Endothelial cell of umbilical vein (primary cell): Measurements from ENCODE around the gene DSP. TPM values are rescaled to one million over a fixed set of nuclear protein-coding genes. Genes with fewer than 3 reads are reported as not detected.

Source experiments
- BruUV-seq: library from RNA; stranded (reverse); fragments of 400-500 nt; replicated peaks from 2 replicates; lab custom pipeline; 2021; lab: Mats Ljungman, UMichigan
- CTCF ChIA-PET: fragments of 300-600, 350-600 bp; sonication (Branson Sonifier 250); formaldehyde crosslinking; loops from one replicate; lab custom pipeline; 2021; ENCODE audit warnings: antibody characterized with exemption, inconsistent platforms; lab: Charles Lee
- POLR2A ChIA-PET: fragments of 300-600, 350-600 bp; sonication (Branson Sonifier 250); formaldehyde crosslinking; loops from one replicate; lab custom pipeline; 2021; ENCODE audit warnings: antibody characterized with exemption, inconsistent platforms; lab: Charles Lee
- DNase-seq: peaks from one replicate; pipeline ENCODE4 v3.0.0-alpha.2; 2011; ENCODE audit warnings: low read depth, low spot score
- FAIRE-seq: peaks from 2 replicates; lab custom pipeline; 2011; peaks lifted over from hg19 to GRCh38; lab: Jason Lieb, UNC
- H2AFZ ChIP-seq: 2 replicates; pipeline ENCODE4 v1.6.0; 2012; ENCODE audit warnings: low read depth, low read length, control low read depth, inconsistent platforms
- H3K27ac ChIP-seq: 2 replicates; pipeline ENCODE4 v1.5.1; 2011; ENCODE audit warnings: low read depth, mild to moderate bottlenecking, control low read depth, low read length, moderate library complexity; ENCODE audit not compliant: insufficient read depth
- H3K27me3 ChIP-seq, 2 experiments: 2 replicates each; pipeline versions ENCODE4 v1.6.0 to v1.6.1; 2011; ENCODE audit warnings: low read length in 2 of 2, mixed read lengths in 1 of 2; ENCODE audit not compliant: control insufficient read depth in 2 of 2, insufficient read depth in 2 of 2
- H3K36me3 ChIP-seq, 2 experiments: 2 replicates in 1 of 2; 3 replicates in 1 of 2; pipeline ENCODE4 v1.5.1; 2011; ENCODE audit warnings: low read length in 2 of 2, mild to moderate bottlenecking in 1 of 2, moderate library complexity in 1 of 2; ENCODE audit not compliant: control insufficient read depth in 2 of 2, insufficient read depth in 2 of 2; ENCODE audit errors: extremely low read depth in 1 of 2
- H3K4me1 ChIP-seq: 3 replicates; pipeline ENCODE4 v1.5.1; 2011; ENCODE audit warnings: mild to moderate bottlenecking, low read length; ENCODE audit not compliant: control insufficient read depth, insufficient read depth; ENCODE audit errors: extremely low read depth
- H3K4me2 ChIP-seq: 2 replicates; pipeline ENCODE4 v1.6.1; 2011; ENCODE audit warnings: low read length, control low read depth, mixed read lengths; ENCODE audit not compliant: insufficient read depth
- H3K4me3 ChIP-seq, 3 experiments: fragments of 200-600 bp in 1 of 3; sonication (generic), shearing (Covaris generic) in 1 of 3; replicated peaks in 1 of 3; 2 replicates each; pipeline ENCODE4 v1.5.1; 2011 to 2016; ENCODE audit warnings: control low read depth in 3 of 3, low read length in 3 of 3, mild to moderate bottlenecking in 2 of 3, inconsistent platforms in 1 of 3, low read depth in 1 of 3, moderate library complexity in 1 of 3; ENCODE audit not compliant: insufficient read depth in 1 of 3
- H3K79me2 ChIP-seq: 2 replicates; pipeline ENCODE4 v1.6.0; 2012; ENCODE audit warnings: low read length, inconsistent platforms; ENCODE audit not compliant: control insufficient read depth, insufficient read depth
- H3K9ac ChIP-seq: replicated peaks from 2 replicates; pipeline ENCODE3; 2011; ENCODE audit warnings: low read length, control low read depth; ENCODE audit not compliant: insufficient read depth; ENCODE audit errors: extremely low read depth
- H3K9me1 ChIP-seq: replicated peaks from 3 replicates; pipeline ENCODE4 v1.6.0; 2011; ENCODE audit warnings: mild to moderate bottlenecking, low read length; ENCODE audit not compliant: control insufficient read depth, insufficient read depth; ENCODE audit errors: extremely low read depth
- H3K9me3 ChIP-seq: replicated peaks from 2 replicates; pipeline ENCODE4 v1.5.1; 2012; ENCODE audit warnings: low read length, inconsistent platforms; ENCODE audit not compliant: control insufficient read depth, insufficient read depth
- H4K20me1 ChIP-seq: replicated peaks from 2 replicates; pipeline ENCODE3; 2011; ENCODE audit warnings: mild to moderate bottlenecking, low read length; ENCODE audit not compliant: control insufficient read depth, insufficient read depth; ENCODE audit errors: extremely low read depth
- EZH2 ChIP-seq: IDR thresholded peaks from 2 replicates; pipeline ENCODE4 v1.6.1; 2012; ENCODE audit warnings: borderline replicate concordance, low read depth, mild to moderate bottlenecking, moderate library complexity, low read length, inconsistent platforms; ENCODE audit not compliant: severe bottlenecking
- FOS ChIP-seq: IDR thresholded peaks from 2 replicates; pipeline ENCODE4 v1.6.1; 2011; ENCODE audit warnings: mild to moderate bottlenecking, low read length, moderate library complexity, borderline replicate concordance; ENCODE audit not compliant: insufficient read depth
- GATA2 ChIP-seq: IDR thresholded peaks from 2 replicates; pipeline ENCODE4 v1.7.0; 2011; ENCODE audit warnings: low read depth, mild to moderate bottlenecking, moderate library complexity, mixed read lengths, low read length; ENCODE audit not compliant: insufficient read length, insufficient read depth
- JUN ChIP-seq: IDR thresholded peaks from 2 replicates; pipeline ENCODE4 v1.6.1; 2011; ENCODE audit warnings: borderline replicate concordance, low read depth; ENCODE audit not compliant: insufficient read length, insufficient read depth
- MYC ChIP-seq: IDR thresholded peaks from one replicate; pipeline ENCODE4 v1.6.1; 2011; ENCODE audit warnings: mild to moderate bottlenecking, low read depth, low read length
- POLR2A ChIP-seq: IDR thresholded peaks from 2 replicates; pipeline ENCODE4 v1.6.1; 2012; ENCODE audit warnings: low read depth, mild to moderate bottlenecking, control low read depth, low read length
- POLR2AphosphoS5 ChIP-seq: IDR thresholded peaks from 2 replicates; pipeline ENCODE4 v1.6.1; 2012; ENCODE audit warnings: low read depth, mild to moderate bottlenecking, control low read depth, low read length, moderate library complexity; ENCODE audit not compliant: insufficient read depth
- dilution Hi-C: fragments of 300-500 bp; cut with MboI; formaldehyde crosslinking; loops from one replicate; pipeline ENCODE4 v1.15.0; 2019; ENCODE audit warnings: low sequenced_read_pairs; ENCODE audit not compliant: extremely low pct_ligation_motif_present
- intact Hi-C: fragments of 100-400 bp; cut with micrococcal nuclease; formaldehyde crosslinking; loops from one replicate; pipeline ENCODE4 v1.10.0; 2022
- polyA plus RNA-seq, 4 experiments: library from polyadenylated mRNA; depleted of rRNA in 3 of 4; stranded (reverse) in 3 of 4; unstranded in 1 of 4; fragments of >200 nt; gene quantifications; 2 replicates each; pipeline versions ENCODE4 v1.2.1 to v1.2.3, GENCODE V29; 2011 to 2012; ENCODE audit warnings: missing spikeins in 1 of 4
- total RNA-seq: library from RNA; stranded (reverse); gene quantifications from 2 replicates; pipeline ENCODE4 v1.2.3, GENCODE V29; 2021
- TF ChIP-seq, protein P1 (sequence below): IDR thresholded peaks from 2 replicates; pipeline ENCODE4 v1.6.1; 2011; ENCODE audit not compliant: insufficient read depth, insufficient read length
- TF ChIP-seq, protein P2 (sequence below), 2 donors: IDR thresholded peaks; 1 replicate in 1 of 2; 2 replicates in 1 of 2; pipeline ENCODE4 v1.5.1; 2011; ENCODE audit warnings: low read length in 2 of 2, mild to moderate bottlenecking in 2 of 2, moderate library complexity in 2 of 2, control low read depth in 1 of 2, inconsistent platforms in 1 of 2, low read depth in 1 of 2; ENCODE audit not compliant: insufficient read depth in 1 of 2; ENCODE audit errors: extremely low read depth in 1 of 2

DSP gene
- total and polyA plus RNA-seq, 2 donors (not counting 3 experiments of a cell fraction or from before 2014, with no cell fraction given): 0.03 to 0.77 TPM

DNA sequence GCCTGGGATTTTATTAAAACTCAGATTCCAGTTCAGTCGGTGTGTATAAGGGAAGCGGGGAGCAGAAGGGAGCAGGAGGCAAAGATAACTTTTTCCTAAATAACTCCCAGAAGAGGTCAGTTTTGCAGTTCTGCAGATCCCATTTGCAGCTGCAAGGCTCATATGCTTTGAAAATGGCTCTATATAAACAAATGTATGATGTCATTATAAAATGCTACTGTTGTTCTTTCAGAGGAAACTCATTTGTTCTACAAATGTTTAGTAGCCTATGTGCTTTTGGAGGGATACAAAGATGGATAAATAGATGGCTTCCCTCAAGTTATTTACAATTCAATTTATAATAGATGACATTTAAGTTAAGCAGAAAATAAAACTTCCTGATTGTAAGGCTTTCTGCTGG lies 29.2 kb upstream of the DSP start:
- no peak overlapping the region for H3K27ac ChIP-seq
- no peaks in the 10 kb centered on the region for H4K20me1 ChIP-seq
- BruUV-seq: no TSS peak
- H2AFZ ChIP-seq: no peak overlapping the region
- no peaks in the 10 kb centered on the region for H3K4me1 ChIP-seq
- intact Hi-C loops: no loop called here
- no peaks in the 10 kb centered on the region for H3K9me3 ChIP-seq
- no peak for FAIRE-seq
- POLR2A ChIA-PET: no interaction called here
- no peak overlapping the region for H3K4me3 ChIP-seq
- DNase-seq: no peak
- no peak overlapping the region for H3K4me2 ChIP-seq
- TF ChIP-seq GATA2: no peak
- no peak for TF ChIP-seq EZH2
- TF ChIP-seq, protein P1, sequence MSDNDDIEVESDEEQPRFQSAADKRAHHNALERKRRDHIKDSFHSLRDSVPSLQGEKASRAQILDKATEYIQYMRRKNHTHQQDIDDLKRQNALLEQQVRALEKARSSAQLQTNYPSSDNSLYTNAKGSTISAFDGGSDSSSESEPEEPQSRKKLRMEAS: no peak
- TF ChIP-seq MYC: no peak
- TF ChIP-seq, protein P2, sequence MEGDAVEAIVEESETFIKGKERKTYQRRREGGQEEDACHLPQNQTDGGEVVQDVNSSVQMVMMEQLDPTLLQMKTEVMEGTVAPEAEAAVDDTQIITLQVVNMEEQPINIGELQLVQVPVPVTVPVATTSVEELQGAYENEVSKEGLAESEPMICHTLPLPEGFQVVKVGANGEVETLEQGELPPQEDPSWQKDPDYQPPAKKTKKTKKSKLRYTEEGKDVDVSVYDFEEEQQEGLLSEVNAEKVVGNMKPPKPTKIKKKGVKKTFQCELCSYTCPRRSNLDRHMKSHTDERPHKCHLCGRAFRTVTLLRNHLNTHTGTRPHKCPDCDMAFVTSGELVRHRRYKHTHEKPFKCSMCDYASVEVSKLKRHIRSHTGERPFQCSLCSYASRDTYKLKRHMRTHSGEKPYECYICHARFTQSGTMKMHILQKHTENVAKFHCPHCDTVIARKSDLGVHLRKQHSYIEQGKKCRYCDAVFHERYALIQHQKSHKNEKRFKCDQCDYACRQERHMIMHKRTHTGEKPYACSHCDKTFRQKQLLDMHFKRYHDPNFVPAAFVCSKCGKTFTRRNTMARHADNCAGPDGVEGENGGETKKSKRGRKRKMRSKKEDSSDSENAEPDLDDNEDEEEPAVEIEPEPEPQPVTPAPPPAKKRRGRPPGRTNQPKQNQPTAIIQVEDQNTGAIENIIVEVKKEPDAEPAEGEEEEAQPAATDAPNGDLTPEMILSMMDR (IDR thresholded peaks at IDR 0.05; ENCODE audit: extremely low read depth in 1 of 2, insufficient read depth in 1 of 2, low read depth in 1 of 2, low read length in 2 of 2): no peak
- no peak for TF ChIP-seq POLR2A
- no peak for TF ChIP-seq JUN
- no peak for TF ChIP-seq FOS
- TF ChIP-seq POLR2AphosphoS5: no peak
- no peak overlapping the region for H3K9ac ChIP-seq
- dilution Hi-C loops: no loop called here
- CTCF ChIA-PET: no interaction called here
- H3K79me2 ChIP-seq: no peaks in the 10 kb centered on the region
- no peaks in the 10 kb centered on the region for H3K9me1 ChIP-seq
- no peaks in the 10 kb centered on the region for H3K36me3 ChIP-seq
- peaks cover 0 to 9% of the 10 kb centered on the region in 2 experiments for H3K27me3 ChIP-seq
